HepG2 (cell line): ENCODE results near the gene LSM2. TPM values are rescaled to one million over a fixed set of nuclear protein-coding genes. Genes with fewer than 3 reads are reported as not detected.

Source experiments
- BRCA1 ChIP-seq: sonication (generic); formaldehyde crosslinking; IDR thresholded peaks from 2 replicates; pipeline ENCODE4 v1.4.0; 2020; ENCODE audit warnings: missing genetic modification reagents
- CHD2 ChIP-seq: IDR thresholded peaks from 2 replicates; pipeline ENCODE4 v1.6.1; 2011; ENCODE audit warnings: low read depth, low read length, improper control_type of control experiment
- EEA1 ChIP-seq: sonication (generic); formaldehyde crosslinking; IDR thresholded peaks from 2 replicates; pipeline ENCODE4 v1.5.1; 2020; ENCODE audit warnings: mild to moderate bottlenecking, missing genetic modification reagents, borderline replicate concordance
- ELF4 ChIP-seq: sonication (generic); formaldehyde crosslinking; IDR thresholded peaks from 2 replicates; pipeline ENCODE4 v1.5.0; 2020; ENCODE audit warnings: missing genetic modification reagents, mild to moderate bottlenecking, moderate library complexity, borderline replicate concordance
- HCFC1 ChIP-seq: fragments of 150-350 bp; IDR thresholded peaks from 2 replicates; pipeline ENCODE4 v1.6.1; 2014; ENCODE audit warnings: low read depth, low read length
- HOXA9 ChIP-seq: sonication (generic); formaldehyde crosslinking; IDR thresholded peaks from 2 replicates; pipeline ENCODE4 v1.8.1; 2022; ENCODE audit warnings: missing genetic modification reagents, mild to moderate bottlenecking, moderate library complexity, borderline replicate concordance
- MEF2D ChIP-seq: sonication (generic); formaldehyde crosslinking; IDR thresholded peaks from 2 replicates; pipeline ENCODE4 v1.5.1; 2020; ENCODE audit warnings: mild to moderate bottlenecking, missing genetic modification reagents
- POLR2G ChIP-seq: fragments of 200-400 bp; formaldehyde crosslinking; IDR thresholded peaks from 2 replicates; pipeline ENCODE4 v1.6.1; 2018; ENCODE audit warnings: mild to moderate bottlenecking, low read depth, low read length, moderate library complexity
- SIX4 ChIP-seq: sonication (generic); formaldehyde crosslinking; IDR thresholded peaks from 2 replicates; pipeline ENCODE4 v1.4.0; 2020; ENCODE audit warnings: missing genetic modification reagents
- SKI ChIP-seq: fragments of 450-650 bp; IDR thresholded peaks from one replicate; pipeline ENCODE4 v1.6.1; 2018; ENCODE audit warnings: mild to moderate bottlenecking; ENCODE audit not compliant: partially characterized antibody
- SNAI1 ChIP-seq: sonication (generic); formaldehyde crosslinking; IDR thresholded peaks from 2 replicates; pipeline ENCODE4 v1.5.0; 2020; ENCODE audit warnings: mild to moderate bottlenecking, missing genetic modification reagents, borderline replicate concordance
- TBL1XR1 ChIP-seq: fragments of 150-350 bp; IDR thresholded peaks from 2 replicates; pipeline ENCODE4 v1.6.1; 2014; ENCODE audit warnings: borderline replicate concordance, low read length; ENCODE audit not compliant: partially characterized antibody
- ZNF3 ChIP-seq: IDR thresholded peaks from 2 replicates; pipeline ENCODE4 v1.7.0; 2017; ENCODE audit warnings: inconsistent platforms
- ZNF446 ChIP-seq: sonication (generic); formaldehyde crosslinking; IDR thresholded peaks from 2 replicates; pipeline ENCODE4 v1.5.0; 2020; ENCODE audit warnings: mild to moderate bottlenecking, missing genetic modification reagents
- ZNF563 ChIP-seq: sonication (generic); formaldehyde crosslinking; IDR thresholded peaks from 2 replicates; pipeline ENCODE4 v1.8.0; 2022; ENCODE audit warnings: mild to moderate bottlenecking, moderate library complexity, missing genetic modification reagents
- ZNF775 ChIP-seq: sonication (generic); formaldehyde crosslinking; IDR thresholded peaks from 2 replicates; pipeline ENCODE4 v1.4.0; 2020; ENCODE audit warnings: missing genetic modification reagents, mild to moderate bottlenecking, moderate library complexity, borderline replicate concordance
- polyA plus RNA-seq, 8 experiments: library from polyadenylated mRNA; depleted of rRNA in 3 of 8; stranded (reverse) in 7 of 8; unstranded in 1 of 8; fragments of >200 nt; fragmentation: Illumina TruSeq in 4 of 8; extraction: Trizol in 4 of 8; gene quantifications; 2 replicates each; pipeline versions ENCODE4 v1.2.1 to v1.2.3, GENCODE V29; 2011 to 2016; ENCODE audit warnings: low read depth in 4 of 8, missing spikeins in 1 of 8, mixed read lengths in 1 of 8; ENCODE audit not compliant: insufficient read depth in 1 of 8
- total RNA-seq, 5 experiments: library from RNA; depleted of rRNA; stranded (reverse); fragments of >200 nt; fragmentation: Illumina TruSeq; extraction: Trizol; gene quantifications; 2 replicates each; pipeline ENCODE4 v1.2.3, GENCODE V29; 2016; ENCODE audit warnings: low read depth in 1 of 5
- TF ChIP-seq, protein P1 (sequence below): sonication (generic); formaldehyde crosslinking; IDR thresholded peaks from 2 replicates; pipeline ENCODE4 v1.5.1; 2020; ENCODE audit warnings: missing genetic modification reagents, mild to moderate bottlenecking, borderline replicate concordance
- TF ChIP-seq, protein P2 (sequence below): sonication (generic); formaldehyde crosslinking; IDR thresholded peaks from 2 replicates; pipeline ENCODE4 v1.4.0; 2020; ENCODE audit warnings: missing genetic modification reagents
- TF ChIP-seq, protein P3 (sequence below), 2 experiments: fragments of 450-650 bp in 1 of 2; sonication (generic) in 1 of 2; formaldehyde crosslinking; IDR thresholded peaks; 2 replicates each; pipeline versions ENCODE4 v1.5.0 to v1.8.0; 2020 to 2022; ENCODE audit warnings: mild to moderate bottlenecking in 1 of 2, missing genetic modification reagents in 1 of 2
- TF ChIP-seq, protein P4 (sequence below): sonication (generic); formaldehyde crosslinking; IDR thresholded peaks from 2 replicates; pipeline ENCODE4 v1.5.0; 2020; ENCODE audit warnings: missing genetic modification reagents
- TF ChIP-seq, protein P5 (sequence below): sonication (generic); formaldehyde crosslinking; IDR thresholded peaks from 2 replicates; pipeline ENCODE4 v1.9.0; 2021; ENCODE audit warnings: missing genetic modification reagents, borderline replicate concordance

Gene LSM2
- total and polyA plus RNA-seq, 2 of the 13 experiments (the other 11 are each of a cell fraction or from before 2014, with no cell fraction given): 69.4 to 90.5 TPM

DNA sequence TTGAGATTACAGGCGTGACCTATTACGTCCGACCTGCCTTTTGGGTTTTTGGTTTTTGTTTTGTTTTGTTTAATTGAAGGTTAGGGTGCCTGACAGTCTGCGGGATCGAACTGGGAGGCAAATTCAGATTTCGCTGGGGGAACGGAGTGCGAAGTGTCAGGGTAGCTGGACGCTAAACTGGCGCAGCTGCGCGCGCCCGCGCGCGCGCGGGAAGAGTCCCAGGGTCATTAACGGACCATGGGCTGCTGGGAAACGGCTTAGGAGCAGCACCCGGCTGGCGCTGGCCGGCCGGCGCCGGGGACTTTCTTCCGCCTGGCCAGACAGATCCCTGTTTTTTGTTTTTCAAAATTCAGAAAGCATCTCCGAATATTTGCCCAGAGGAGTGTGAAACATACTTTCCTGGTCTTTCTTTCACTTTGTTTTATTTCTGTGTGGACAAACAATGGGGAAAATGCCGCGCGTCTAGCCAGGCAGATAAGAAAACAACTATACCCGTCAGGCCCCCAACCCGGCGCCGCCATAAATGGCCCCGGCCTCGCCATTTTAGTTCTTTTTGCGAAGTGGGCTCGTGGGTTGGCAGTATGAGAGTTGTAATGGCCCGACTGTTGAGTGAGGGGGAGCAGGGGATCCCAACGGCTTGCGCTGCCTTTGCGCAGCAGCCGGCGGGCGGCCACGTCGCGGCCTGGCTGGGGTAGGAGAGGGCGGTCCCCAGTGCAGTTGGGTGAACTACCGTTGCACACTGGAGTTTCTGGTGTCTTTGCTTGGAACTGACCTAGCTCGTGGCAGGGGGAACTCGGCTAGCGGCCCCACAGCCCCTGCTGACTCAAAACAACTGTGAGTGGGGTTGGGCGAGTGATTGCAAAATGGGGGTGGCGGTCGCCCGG, 27.8 kb upstream of the LSM2 start (continued):
- TF ChIP-seq, protein P1, sequence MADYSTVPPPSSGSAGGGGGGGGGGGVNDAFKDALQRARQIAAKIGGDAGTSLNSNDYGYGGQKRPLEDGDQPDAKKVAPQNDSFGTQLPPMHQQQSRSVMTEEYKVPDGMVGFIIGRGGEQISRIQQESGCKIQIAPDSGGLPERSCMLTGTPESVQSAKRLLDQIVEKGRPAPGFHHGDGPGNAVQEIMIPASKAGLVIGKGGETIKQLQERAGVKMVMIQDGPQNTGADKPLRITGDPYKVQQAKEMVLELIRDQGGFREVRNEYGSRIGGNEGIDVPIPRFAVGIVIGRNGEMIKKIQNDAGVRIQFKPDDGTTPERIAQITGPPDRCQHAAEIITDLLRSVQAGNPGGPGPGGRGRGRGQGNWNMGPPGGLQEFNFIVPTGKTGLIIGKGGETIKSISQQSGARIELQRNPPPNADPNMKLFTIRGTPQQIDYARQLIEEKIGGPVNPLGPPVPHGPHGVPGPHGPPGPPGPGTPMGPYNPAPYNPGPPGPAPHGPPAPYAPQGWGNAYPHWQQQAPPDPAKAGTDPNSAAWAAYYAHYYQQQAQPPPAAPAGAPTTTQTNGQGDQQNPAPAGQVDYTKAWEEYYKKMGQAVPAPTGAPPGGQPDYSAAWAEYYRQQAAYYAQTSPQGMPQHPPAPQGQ (CRISPR knock-in tag): peak; percentile 76; the same call in 1 of the 2 replicates
- TF ChIP-seq TBL1XR1 (peak; percentile 41), ZNF563 (CRISPR knock-in tag) (peak; percentile 65; the same call in 1 of the 2 replicates), BRCA1 (CRISPR knock-in tag) (peak; percentile 60), SNAI1 (CRISPR knock-in tag) (peak; percentile 86), ELF4 (CRISPR knock-in tag) (peak; percentile 72; the same call in 1 of the 2 replicates), SKI (peak; percentile 75), EEA1 (no peak), CHD2 (0 out of 2 replicates have a peak, but pooled peaks have one; percentile 22), ZNF446 (CRISPR knock-in tag) (peak; percentile 72; the same call in 1 of the 2 replicates), ZNF3 (CRISPR knock-in tag) (no peak; the same call in 1 of the 2 replicates), MEF2D (CRISPR knock-in tag) (no peak; the same call in 1 of the 2 replicates), HCFC1 (peak; percentile 39; the same call in 1 of the 2 replicates), ZNF775 (CRISPR knock-in tag) (peak; percentile 48; the same call in 1 of the 2 replicates), SIX4 (CRISPR knock-in tag) (no peak), HOXA9 (CRISPR knock-in tag) (peak; percentile 46; the same call in 1 of the 2 replicates), POLR2G (peak; percentile 100)
- TF ChIP-seq, protein P2, sequence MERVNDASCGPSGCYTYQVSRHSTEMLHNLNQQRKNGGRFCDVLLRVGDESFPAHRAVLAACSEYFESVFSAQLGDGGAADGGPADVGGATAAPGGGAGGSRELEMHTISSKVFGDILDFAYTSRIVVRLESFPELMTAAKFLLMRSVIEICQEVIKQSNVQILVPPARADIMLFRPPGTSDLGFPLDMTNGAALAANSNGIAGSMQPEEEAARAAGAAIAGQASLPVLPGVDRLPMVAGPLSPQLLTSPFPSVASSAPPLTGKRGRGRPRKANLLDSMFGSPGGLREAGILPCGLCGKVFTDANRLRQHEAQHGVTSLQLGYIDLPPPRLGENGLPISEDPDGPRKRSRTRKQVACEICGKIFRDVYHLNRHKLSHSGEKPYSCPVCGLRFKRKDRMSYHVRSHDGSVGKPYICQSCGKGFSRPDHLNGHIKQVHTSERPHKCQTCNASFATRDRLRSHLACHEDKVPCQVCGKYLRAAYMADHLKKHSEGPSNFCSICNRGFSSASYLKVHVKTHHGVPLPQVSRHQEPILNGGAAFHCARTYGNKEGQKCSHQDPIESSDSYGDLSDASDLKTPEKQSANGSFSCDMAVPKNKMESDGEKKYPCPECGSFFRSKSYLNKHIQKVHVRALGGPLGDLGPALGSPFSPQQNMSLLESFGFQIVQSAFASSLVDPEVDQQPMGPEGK (CRISPR knock-in tag): peak; percentile 33
- TF ChIP-seq, protein P3, sequence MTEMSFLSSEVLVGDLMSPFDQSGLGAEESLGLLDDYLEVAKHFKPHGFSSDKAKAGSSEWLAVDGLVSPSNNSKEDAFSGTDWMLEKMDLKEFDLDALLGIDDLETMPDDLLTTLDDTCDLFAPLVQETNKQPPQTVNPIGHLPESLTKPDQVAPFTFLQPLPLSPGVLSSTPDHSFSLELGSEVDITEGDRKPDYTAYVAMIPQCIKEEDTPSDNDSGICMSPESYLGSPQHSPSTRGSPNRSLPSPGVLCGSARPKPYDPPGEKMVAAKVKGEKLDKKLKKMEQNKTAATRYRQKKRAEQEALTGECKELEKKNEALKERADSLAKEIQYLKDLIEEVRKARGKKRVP (CRISPR knock-in tag; IDR thresholded peaks at IDR 0.05): peak in 1 of 2 experiments; percentile 59; a peak in 1 of 4 replicates
- TF ChIP-seq, protein P4, sequence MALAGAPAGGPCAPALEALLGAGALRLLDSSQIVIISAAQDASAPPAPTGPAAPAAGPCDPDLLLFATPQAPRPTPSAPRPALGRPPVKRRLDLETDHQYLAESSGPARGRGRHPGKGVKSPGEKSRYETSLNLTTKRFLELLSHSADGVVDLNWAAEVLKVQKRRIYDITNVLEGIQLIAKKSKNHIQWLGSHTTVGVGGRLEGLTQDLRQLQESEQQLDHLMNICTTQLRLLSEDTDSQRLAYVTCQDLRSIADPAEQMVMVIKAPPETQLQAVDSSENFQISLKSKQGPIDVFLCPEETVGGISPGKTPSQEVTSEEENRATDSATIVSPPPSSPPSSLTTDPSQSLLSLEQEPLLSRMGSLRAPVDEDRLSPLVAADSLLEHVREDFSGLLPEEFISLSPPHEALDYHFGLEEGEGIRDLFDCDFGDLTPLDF (CRISPR knock-in tag): peak; percentile 100
- TF ChIP-seq, protein P5, sequence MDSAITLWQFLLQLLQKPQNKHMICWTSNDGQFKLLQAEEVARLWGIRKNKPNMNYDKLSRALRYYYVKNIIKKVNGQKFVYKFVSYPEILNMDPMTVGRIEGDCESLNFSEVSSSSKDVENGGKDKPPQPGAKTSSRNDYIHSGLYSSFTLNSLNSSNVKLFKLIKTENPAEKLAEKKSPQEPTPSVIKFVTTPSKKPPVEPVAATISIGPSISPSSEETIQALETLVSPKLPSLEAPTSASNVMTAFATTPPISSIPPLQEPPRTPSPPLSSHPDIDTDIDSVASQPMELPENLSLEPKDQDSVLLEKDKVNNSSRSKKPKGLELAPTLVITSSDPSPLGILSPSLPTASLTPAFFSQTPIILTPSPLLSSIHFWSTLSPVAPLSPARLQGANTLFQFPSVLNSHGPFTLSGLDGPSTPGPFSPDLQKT (CRISPR knock-in tag): no peak
